GM23338 (cell line): ENCODE measurements around the gene SLC3A2. TPM values are rescaled to one million over a fixed set of nuclear protein-coding genes. Genes with fewer than 3 reads are reported as not detected.
"Not testable (repeated sequence)": the region's sequence is repeated elsewhere in the genome, so short reads cannot be mapped to it uniquely, and the experiment has no call there.

Experiments
- ATAC-seq: fragments of 200-7000 bp; cut with Tn5 transposase; 3 replicates; pipeline ENCODE4 v1.9.1; 2020
- DNase-seq: peaks from one replicate; pipeline ENCODE4 v3.0.0-alpha.2; 2015; ENCODE audit warnings: low spot score
- H2AFZ ChIP-seq: fragments of 200-600 bp; sonication (generic); 2 replicates; pipeline ENCODE4 v1.8.0; 2016; ENCODE audit warnings: antibody characterized with exemption, mild to moderate bottlenecking, moderate library complexity
- H3F3A ChIP-seq: fragments of 200-600 bp; sonication (generic); replicated peaks from 2 replicates; pipeline ENCODE4 v1.8.0; 2017; ENCODE audit warnings: antibody characterized with exemption, mixed run types, low read depth
- H3K27ac ChIP-seq: fragments of 200-600 bp; sonication (generic); 2 replicates; pipeline ENCODE4 v1.6.1; 2016; ENCODE audit warnings: low read depth
- H3K27me3 ChIP-seq: fragments of 200-600 bp; sonication (generic); 2 replicates; pipeline ENCODE4 v1.8.0; 2016; ENCODE audit warnings: mild to moderate bottlenecking, mixed run types, moderate library complexity; ENCODE audit not compliant: insufficient read depth
- H3K36me3 ChIP-seq: fragments of 200-600 bp; sonication (generic); 2 replicates; pipeline ENCODE4 v1.8.0; 2016; ENCODE audit warnings: mild to moderate bottlenecking; ENCODE audit not compliant: insufficient read depth
- H3K4me1 ChIP-seq: fragments of 200-600 bp; sonication (generic); 2 replicates; pipeline ENCODE4 v1.8.0; 2016; ENCODE audit warnings: mild to moderate bottlenecking, moderate library complexity; ENCODE audit not compliant: insufficient read depth
- H3K4me2 ChIP-seq: fragments of 200-600 bp; sonication (generic); 2 replicates; pipeline ENCODE4 v1.7.1; 2017; ENCODE audit warnings: mixed run types
- H3K4me3 ChIP-seq: fragments of 200-600 bp; sonication (generic); 2 replicates; pipeline ENCODE4 v1.6.1; 2016; ENCODE audit warnings: mixed run types
- H3K79me2 ChIP-seq: fragments of 200-600 bp; sonication (generic); replicated peaks from 2 replicates; pipeline ENCODE4 v1.8.0; 2017; ENCODE audit warnings: mild to moderate bottlenecking; ENCODE audit not compliant: insufficient read depth
- H3K9me2 ChIP-seq: fragments of 200-600 bp; sonication (generic); 2 replicates; pipeline ENCODE4 v1.8.0; 2017; ENCODE audit not compliant: insufficient read depth
- H4K20me1 ChIP-seq: fragments of 200-600 bp; sonication (generic); replicated peaks from 2 replicates; pipeline ENCODE4 v1.8.0; 2017; ENCODE audit warnings: mild to moderate bottlenecking; ENCODE audit not compliant: insufficient read depth
- H3K27ac Mint-ChIP-seq: 2 replicates; pipeline ENCODE4 v1.8.0; 2020; ENCODE audit warnings: inconsistent platforms, mild to moderate bottlenecking, moderate library complexity, mixed read lengths
- H3K27me3 Mint-ChIP-seq: 3 replicates; pipeline ENCODE4 v1.8.0; 2022; ENCODE audit warnings: low read depth, mild to moderate bottlenecking, moderate library complexity, mixed read lengths, inconsistent platforms; ENCODE audit not compliant: insufficient read depth, poor library complexity
- H3K36me3 Mint-ChIP-seq: 3 replicates; pipeline ENCODE4 v1.8.0; 2021; ENCODE audit warnings: low read depth, mild to moderate bottlenecking, inconsistent platforms, moderate library complexity, mixed read lengths
- H3K4me1 Mint-ChIP-seq: 3 replicates; pipeline ENCODE4 v1.8.0; 2020; ENCODE audit warnings: mild to moderate bottlenecking, inconsistent platforms, mixed read lengths
- H3K4me3 Mint-ChIP-seq: 3 replicates; pipeline ENCODE4 v1.8.0; 2021; ENCODE audit warnings: moderate library complexity, mild to moderate bottlenecking, inconsistent platforms, mixed read lengths
- H3K9me3 Mint-ChIP-seq: 3 replicates; pipeline ENCODE4 v1.8.0; 2020; ENCODE audit warnings: moderate library complexity, mild to moderate bottlenecking, inconsistent platforms, mixed read lengths
- CREB1 ChIP-seq: fragments of 250-450 bp; sonication (Bioruptor Pico); IDR thresholded peaks from 2 replicates; pipeline ENCODE4 v1.5.0; 2020; ENCODE audit warnings: low read depth, mild to moderate bottlenecking, moderate library complexity
- EZH2 ChIP-seq: fragments of 200-600 bp; sonication (generic); IDR thresholded peaks from one replicate; pipeline ENCODE4 v1.8.0; 2017; ENCODE audit warnings: antibody characterized with exemption, mild to moderate bottlenecking, low read depth; ENCODE audit not compliant: unreplicated experiment
- EZH2phosphoT487 ChIP-seq: fragments of 200-600 bp; sonication (generic); IDR thresholded peaks from one replicate; pipeline ENCODE4 v1.8.1; 2018; ENCODE audit warnings: antibody characterized with exemption; ENCODE audit not compliant: unreplicated experiment
- JUNB ChIP-seq: IDR thresholded peaks from one replicate; pipeline ENCODE4 v1.6.1; 2016; ENCODE audit warnings: antibody characterized with exemption; ENCODE audit not compliant: unreplicated experiment
- POLR2AphosphoS5 ChIP-seq: IDR thresholded peaks from 2 replicates; pipeline ENCODE4 v1.6.1; 2016; ENCODE audit warnings: antibody characterized with exemption, low read depth
- REST ChIP-seq: IDR thresholded peaks from one replicate; pipeline ENCODE4 v1.6.1; 2018; ENCODE audit warnings: antibody characterized with exemption; ENCODE audit not compliant: unreplicated experiment
- STAT1 ChIP-seq: IDR thresholded peaks from one replicate; pipeline ENCODE4 v1.6.1; 2016; ENCODE audit warnings: antibody characterized with exemption; ENCODE audit not compliant: unreplicated experiment
- ZNF331 ChIP-seq: fragments of 250-450 bp; sonication (Bioruptor Pico); IDR thresholded peaks from 2 replicates; pipeline ENCODE4 v1.5.0; 2020; ENCODE audit warnings: low read depth, mild to moderate bottlenecking, moderate library complexity
- ZNF462 ChIP-seq: fragments of 250-450 bp; sonication (Bioruptor Pico); IDR thresholded peaks from 2 replicates; pipeline ENCODE4 v1.5.0; 2020; ENCODE audit warnings: mild to moderate bottlenecking, moderate library complexity
- polyA plus RNA-seq: library from polyadenylated mRNA; unstranded; fragments of >200 nt; fragmentation: Nextera tagmentation; extraction: Ambion mirVana; gene quantifications from 2 replicates; pipeline ENCODE4 v1.2.1, GENCODE V29; 2016
- total RNA-seq: library from RNA; depleted of rRNA; stranded (reverse); fragments of >200 nt; shearing (Covaris generic); gene quantifications from 2 replicates; pipeline ENCODE4 v1.2.3, GENCODE V29; 2014

The SLC3A2 gene
- total and polyA plus RNA-seq, 2 experiments from 2014 or later, result 240 to 425 TPM

GRCh38 chr11:62859281-62859703 lies 21.4 kb upstream of the SLC3A2 start:
- DNase-seq, H3K9me2 ChIP-seq, H3K27me3 ChIP-seq, ATAC-seq, H2AFZ ChIP-seq: not testable (repeated sequence)
- H3K36me3 Mint-ChIP-seq, result peaks cover 86% of the 10 kb centered on the region
- H3K79me2 ChIP-seq, result peaks cover 97% of the 10 kb centered on the region
- H3K4me1 ChIP-seq, result peaks cover 54% of the 10 kb centered on the region
- peaks cover 55% of the 10 kb centered on the region for H3K4me1 Mint-ChIP-seq
- peak overlapping the region; percentile 1 for H3K27ac ChIP-seq
- H3K4me3 ChIP-seq, result peak overlapping the region; percentile 100; the same call in 1 of the 2 replicates
- H3K27me3 Mint-ChIP-seq, result peaks cover 37% of the 10 kb centered on the region
- H3K27ac Mint-ChIP-seq, result peak overlapping the region; percentile 90
- H3K4me3 Mint-ChIP-seq, result peak overlapping the region; percentile 98
- peaks cover 22% of the 10 kb centered on the region for H3K36me3 ChIP-seq
- H3K4me2 ChIP-seq, result peak overlapping the region; percentile 88
- peaks cover 54% of the 10 kb centered on the region for H3F3A ChIP-seq
- peaks cover 13% of the 10 kb centered on the region for H3K9me3 Mint-ChIP-seq
- H4K20me1 ChIP-seq, result peaks cover 42% of the 10 kb centered on the region

GRCh38 chr11:62860835-62861563 lies 19.7 kb upstream of the SLC3A2 start:
- H3K4me2 ChIP-seq, result peak overlapping the region; percentile 62; the same call in 1 of the 2 replicates
- H3K27ac Mint-ChIP-seq, result peak overlapping the region; percentile 92
- peaks cover 48% of the 10 kb centered on the region for H4K20me1 ChIP-seq
- H3K4me1 ChIP-seq, result peaks cover 54% of the 10 kb centered on the region
- peak overlapping the region; percentile 34; the same call in 2 of the 3 replicates for H3K4me3 Mint-ChIP-seq
- no peak for ATAC-seq
- H3K4me1 Mint-ChIP-seq, result peaks cover 59% of the 10 kb centered on the region
- no peaks in the 10 kb centered on the region for H3K27me3 ChIP-seq
- H3K9me3 Mint-ChIP-seq, result no peaks in the 10 kb centered on the region; the same call in 2 of the 3 replicates
- H3K79me2 ChIP-seq, result peaks cover 100% of the 10 kb centered on the region
- peak overlapping the region; percentile 1 for H3K27ac ChIP-seq
- H3K36me3 ChIP-seq, result peaks cover 24% of the 10 kb centered on the region
- H3K36me3 Mint-ChIP-seq, result peaks cover 81% of the 10 kb centered on the region
- H3K4me3 ChIP-seq, result peak overlapping the region; percentile 29; the same call in 1 of the 2 replicates
- no peak for DNase-seq
- H2AFZ ChIP-seq, result no peak overlapping the region
- peaks cover 50% of the 10 kb centered on the region for H3F3A ChIP-seq
- peaks cover 23% of the 10 kb centered on the region for H3K27me3 Mint-ChIP-seq
- H3K9me2 ChIP-seq, result no peaks in the 10 kb centered on the region
- TF ChIP-seq REST (no peak), EZH2 (no peak), EZH2phosphoT487 (no peak), ZNF331 (CRISPR knock-in tag) (no peak), POLR2AphosphoS5 (no peak), CREB1 (CRISPR knock-in tag) (no peak), ZNF462 (no peak), STAT1 (no peak), JUNB (no peak)
